Activated T-cell treated with anti-CD3 and anti-CD28 coated beads, Interleukin-2, amount 50 U/mL, for 72 hours (primary cell): ENCODE data around the gene COBL. TPM values are rescaled to one million over a fixed set of nuclear protein-coding genes. Genes with fewer than 3 reads are reported as not detected.

Experiments used
- ATAC-seq, 2 donors: fragments of 150-1000 bp; cut with Tn5 transposase; replicated peaks in 1 of 2; 2 replicates each; pipeline ENCODE4 v1.10.0; 2021; ENCODE audit warnings: moderate library complexity in 2 of 2, mild to moderate bottlenecking in 1 of 2
- DNase-seq, 2 donors: peaks; one replicate each; pipeline ENCODE4 v3.0.0; 2021 to 2022; ENCODE audit warnings: mixed read lengths in 1 of 2
- H3K27ac Mint-ChIP-seq: one replicate; pipeline ENCODE4 v1.8.0; 2022; ENCODE audit warnings: mild to moderate bottlenecking, moderate library complexity, mixed read lengths
- H3K27me3 Mint-ChIP-seq: one replicate; pipeline ENCODE4 v1.8.0; 2022; ENCODE audit warnings: low read depth, mixed read lengths
- H3K36me3 Mint-ChIP-seq, 2 donors: one replicate each; pipeline ENCODE4 v1.8.0; 2022; ENCODE audit warnings: mixed read lengths in 2 of 2, mild to moderate bottlenecking in 1 of 2; ENCODE audit not compliant: insufficient read depth in 2 of 2
- H3K4me1 Mint-ChIP-seq: one replicate; pipeline ENCODE4 v1.8.0; 2022; ENCODE audit warnings: low read depth, mixed read lengths
- H3K4me3 Mint-ChIP-seq, 2 donors: one replicate each; pipeline ENCODE4 v1.8.0; 2022; ENCODE audit warnings: mild to moderate bottlenecking in 2 of 2, mixed read lengths in 2 of 2, moderate library complexity in 2 of 2
- H3K9me3 Mint-ChIP-seq, 2 donors: one replicate each; pipeline ENCODE4 v1.8.0; 2022; ENCODE audit warnings: mixed read lengths in 2 of 2
- total RNA-seq, 2 donors: library from RNA; stranded (reverse); gene quantifications; one replicate each; pipeline ENCODE4 v1.2.3, GENCODE V29; 2022

COBL gene
- total RNA-seq, 2 donors from 2014 or later = not detected

GRCh38 chr7:51150193-51150592 is 166.4 kb downstream of the COBL start:
- peaks cover 3 to 4% of the 10 kb centered on the region in 2 donors for H3K9me3 Mint-ChIP-seq
- ATAC-seq = no peak
- H3K27ac Mint-ChIP-seq = no peak overlapping the region
- H3K36me3 Mint-ChIP-seq = peaks cover 0 to 3% of the 10 kb centered on the region in 2 donors
- H3K27me3 Mint-ChIP-seq = peaks cover 7% of the 10 kb centered on the region
- H3K4me3 Mint-ChIP-seq = no peak overlapping the region
- DNase-seq = no peak
- no peaks in the 10 kb centered on the region for H3K4me1 Mint-ChIP-seq

- H3K4me3 Mint-ChIP-seq = no peak overlapping the region
- ATAC-seq (no peak), DNase-seq (no peak)
- no peak overlapping the region for H3K27ac Mint-ChIP-seq
- H3K9me3 Mint-ChIP-seq = peaks cover 3 to 4% of the 10 kb centered on the region in 2 donors
- H3K4me1 Mint-ChIP-seq = no peaks in the 10 kb centered on the region
- H3K36me3 Mint-ChIP-seq = peaks cover 0 to 3% of the 10 kb centered on the region in 2 donors
- H3K27me3 Mint-ChIP-seq = peaks cover 7% of the 10 kb centered on the region
These were observed 168.4 kb downstream of the COBL start for GRCh38 chr7:51148216-51148615.

GRCh38 chr7:51146816-51147586 is 169.6 kb downstream of the COBL start:
- Mint-ChIP-seq H3K9me3 (peaks cover 3 to 4% of the 10 kb centered on the region in 2 donors), H3K4me3 (no peak overlapping the region), H3K27me3 (peaks cover 14% of the 10 kb centered on the region), H3K4me1 (no peaks in the 10 kb centered on the region), H3K36me3 (peaks cover 0 to 3% of the 10 kb centered on the region in 2 donors), H3K27ac (no peak overlapping the region)
- ATAC-seq (no peak), DNase-seq (no peak)

- H3K9me3 Mint-ChIP-seq = peaks cover 3 to 4% of the 10 kb centered on the region in 2 donors
- peaks cover 0 to 3% of the 10 kb centered on the region in 2 donors for H3K36me3 Mint-ChIP-seq
- ATAC-seq (no peak), DNase-seq (no peak)
- no peak overlapping the region for H3K27ac Mint-ChIP-seq
- H3K27me3 Mint-ChIP-seq = peaks cover 6% of the 10 kb centered on the region
- no peak overlapping the region for H3K4me3 Mint-ChIP-seq
- H3K4me1 Mint-ChIP-seq = peaks cover 28% of the 10 kb centered on the region
These were observed 172.4 kb downstream of the COBL start for GRCh38 chr7:51144178-51144577.

- H3K4me3 Mint-ChIP-seq = no peak overlapping the region
- peaks cover 0 to 1% of the 10 kb centered on the region in 2 donors for H3K36me3 Mint-ChIP-seq
- DNase-seq (no peak), ATAC-seq (no peak)
- peaks cover 16% of the 10 kb centered on the region for H3K27me3 Mint-ChIP-seq
- peaks cover 3 to 4% of the 10 kb centered on the region in 2 donors for H3K9me3 Mint-ChIP-seq
- H3K4me1 Mint-ChIP-seq = peaks cover 28% of the 10 kb centered on the region
- H3K27ac Mint-ChIP-seq = no peak overlapping the region
These were observed 173.7 kb downstream of the COBL start for GRCh38 chr7:51142741-51143385.

- DNase-seq = peak; percentile 18 to 20
- Mint-ChIP-seq H3K36me3 (peaks cover 0 to under 1% of the 10 kb centered on the region in 2 donors), H3K27ac (no peak overlapping the region), H3K27me3 (peaks cover 16% of the 10 kb centered on the region), H3K4me3 (no peak overlapping the region), H3K9me3 (peaks cover 0 to 2% of the 10 kb centered on the region in 2 donors), H3K4me1 (peaks cover 28% of the 10 kb centered on the region)
- peak; percentile 66 to 68 for ATAC-seq
These were observed 175.1 kb downstream of the COBL start for GRCh38 chr7:51141451-51142003.

- ATAC-seq (peak; percentile 29), DNase-seq (no peak)
- H3K27me3 Mint-ChIP-seq = peaks cover 16% of the 10 kb centered on the region
- peak overlapping the region; percentile 26 to 28 for H3K4me3 Mint-ChIP-seq
- H3K27ac Mint-ChIP-seq = no peak overlapping the region
- no peaks in the 10 kb centered on the region for H3K36me3 Mint-ChIP-seq
- peaks cover 28% of the 10 kb centered on the region for H3K4me1 Mint-ChIP-seq
- H3K9me3 Mint-ChIP-seq = no peaks in the 10 kb centered on the region
These were observed 176.1 kb downstream of the COBL start for GRCh38 chr7:51140199-51141164.

GRCh38 chr7:51139796-51140195 is 176.8 kb downstream of the COBL start:
- no peak for DNase-seq
- peaks cover 28% of the 10 kb centered on the region for H3K4me1 Mint-ChIP-seq
- no peak overlapping the region for H3K4me3 Mint-ChIP-seq
- H3K27me3 Mint-ChIP-seq = peaks cover 16% of the 10 kb centered on the region
- no peaks in the 10 kb centered on the region for H3K36me3 Mint-ChIP-seq
- no peaks in the 10 kb centered on the region for H3K9me3 Mint-ChIP-seq
- no peak overlapping the region for H3K27ac Mint-ChIP-seq
- ATAC-seq = peak; percentile 52

- Mint-ChIP-seq H3K4me3 (no peak overlapping the region), H3K27me3 (peaks cover 16% of the 10 kb centered on the region), H3K9me3 (no peaks in the 10 kb centered on the region), H3K27ac (no peak overlapping the region), H3K4me1 (peaks cover 28% of the 10 kb centered on the region), H3K36me3 (no peaks in the 10 kb centered on the region)
- no peak for DNase-seq
- no peak for ATAC-seq
These were observed 178.2 kb downstream of the COBL start for GRCh38 chr7:51138123-51139085.

- Mint-ChIP-seq H3K4me1 (peaks cover 25% of the 10 kb centered on the region), H3K27ac (no peak overlapping the region), H3K4me3 (no peak overlapping the region), H3K27me3 (peaks cover 10% of the 10 kb centered on the region), H3K36me3 (peaks cover 0 to 1% of the 10 kb centered on the region in 2 donors), H3K9me3 (peaks cover 0 to 2% of the 10 kb centered on the region in 2 donors)
- no peak for DNase-seq
- ATAC-seq = no peak
These were observed 181.0 kb downstream of the COBL start for GRCh38 chr7:51135576-51135975.

GRCh38 chr7:51134013-51134441 is 182.6 kb downstream of the COBL start:
- ATAC-seq (no peak), DNase-seq (no peak)
- H3K4me3 Mint-ChIP-seq = no peak overlapping the region
- H3K9me3 Mint-ChIP-seq = peaks cover 0 to 2% of the 10 kb centered on the region in 2 donors
- peaks cover 10% of the 10 kb centered on the region for H3K4me1 Mint-ChIP-seq
- peaks cover 10% of the 10 kb centered on the region for H3K27me3 Mint-ChIP-seq
- H3K36me3 Mint-ChIP-seq = peaks cover 0 to 1% of the 10 kb centered on the region in 2 donors
- no peak overlapping the region for H3K27ac Mint-ChIP-seq
